NCI-H1694 (cell line): Measurements from ENCODE around the gene ERV3-1.
"Not testable (repeated sequence)": the region's sequence is repeated elsewhere in the genome, so short reads cannot be mapped to it uniquely, and the experiment has no call there.

ENCODE experiments used
- DNase-seq: peaks from one replicate; lab custom pipeline; 2025; lab: John Stamatoyannopoulos, UW

Gene ERV3-1

GRCh38 chr7:64999165-65000004 lies 7.1 kb downstream of the ERV3-1 start:
- no peak for DNase-seq

DNA sequence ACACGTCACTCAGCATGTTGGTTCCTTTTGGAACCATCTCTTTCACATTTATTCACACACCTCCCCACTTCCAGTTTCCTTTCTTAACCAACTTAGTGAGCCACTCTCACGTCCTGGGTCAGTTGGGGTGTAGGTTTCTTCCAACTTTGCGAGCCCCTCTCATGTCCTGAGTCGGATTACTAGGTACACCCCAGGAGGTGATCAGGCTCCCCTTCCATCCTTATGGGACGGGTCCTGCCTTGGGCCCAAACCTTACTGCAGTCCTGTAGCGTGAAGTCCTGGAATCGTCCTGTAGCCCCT lies 7.7 kb downstream of the ERV3-1 start:
- DNase-seq: no peak

DNA sequence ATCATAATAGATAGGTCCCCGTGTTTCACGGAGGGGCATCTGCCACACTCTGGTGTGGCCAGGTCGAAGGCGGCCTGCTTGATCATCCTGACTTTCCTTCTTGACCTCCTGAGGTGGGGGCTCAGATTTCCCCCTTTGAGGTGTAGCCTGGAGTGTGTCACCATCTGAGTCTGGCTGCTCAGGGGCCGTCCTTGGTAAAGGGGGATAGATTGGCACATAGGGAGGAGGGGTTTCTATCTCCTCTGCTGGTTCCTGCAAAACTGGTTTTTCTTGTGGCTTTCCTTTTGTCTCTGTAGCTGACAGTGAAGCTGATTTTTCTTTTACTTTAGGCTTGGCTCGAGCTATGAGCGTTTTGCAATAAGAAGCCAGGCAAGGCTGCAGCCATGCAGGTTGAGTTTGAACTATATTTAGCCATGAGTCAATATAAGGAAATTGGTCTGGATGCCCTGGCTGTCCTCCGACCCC lies 8.5 kb downstream of the ERV3-1 start:
- DNase-seq: no peak

GRCh38 chr7:64997164-64997908 lies 9.2 kb downstream of the ERV3-1 start:
- DNase-seq: no peak

- no peak for DNase-seq
Measured at GRCh38 chr7:64996305-64996704, 10.2 kb downstream of the ERV3-1 start.

- no peak for DNase-seq
Measured at GRCh38 chr7:64993901-64994300, 12.6 kb downstream of the ERV3-1 start.

GRCh38 chr7:64992971-64993370 lies 13.5 kb downstream of the ERV3-1 start:
- no peak for DNase-seq

- no peak for DNase-seq
Measured at GRCh38 chr7:64990936-64991335, 15.6 kb downstream of the ERV3-1 start, which contains the start of gene ZNF117. Gene ZNF117, minus strand, starts transcription at chr7:64991036.

DNA sequence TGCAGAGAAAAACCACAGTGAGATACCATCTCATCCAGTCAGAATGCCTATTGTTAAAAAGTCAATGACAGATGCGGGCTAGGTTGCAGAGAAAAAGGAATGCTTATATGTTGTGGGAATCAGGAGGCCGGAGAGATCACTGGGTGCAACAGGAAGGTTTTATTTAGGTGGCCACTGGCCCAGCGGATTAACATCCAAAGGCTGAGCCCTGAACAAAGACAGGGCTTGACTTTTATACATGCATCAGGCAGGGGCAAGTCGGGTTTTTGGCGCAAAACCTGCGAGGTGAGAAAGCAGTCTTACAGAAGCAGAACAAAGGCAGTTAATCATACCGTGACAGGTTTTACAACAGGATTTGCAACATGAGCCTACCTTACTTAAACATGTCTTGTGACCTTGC lies 16.3 kb downstream of the ERV3-1 start:
- DNase-seq: no peak

GRCh38 chr7:64978497-64979203 lies 27.8 kb downstream of the ERV3-1 start:
- no peak for DNase-seq

- no peak for DNase-seq
Measured at GRCh38 chr7:64965594-64965993, 40.9 kb downstream of the ERV3-1 start.

GRCh38 chr7:64959072-64959747 lies 47.3 kb downstream of the ERV3-1 start:
- DNase-seq: no peak

- DNase-seq: peak; percentile 34
Measured at GRCh38 chr7:64951250-64951848, 55.1 kb downstream of the ERV3-1 start.

DNA sequence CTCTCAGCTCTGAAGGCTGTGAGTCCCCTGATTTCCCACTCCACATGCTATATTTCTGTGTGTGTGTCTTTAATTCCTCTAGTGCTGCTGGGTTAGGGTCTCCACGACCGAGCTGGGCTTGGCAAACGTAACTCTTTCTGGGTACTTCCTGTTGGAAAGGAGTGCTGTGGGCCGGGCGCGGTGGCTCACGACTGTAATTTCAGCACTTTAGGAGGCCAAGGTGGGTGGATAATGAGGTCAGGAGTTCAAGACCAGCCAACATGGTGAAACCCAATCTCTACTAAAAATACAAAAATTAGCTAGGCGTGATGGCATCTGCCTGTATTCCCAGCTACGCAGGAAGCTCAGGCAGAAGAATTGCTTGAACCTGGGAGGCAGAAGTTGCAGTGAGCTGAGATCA lies 55.8 kb downstream of the ERV3-1 start:
- not testable (repeated sequence) for DNase-seq

- DNase-seq: not testable (repeated sequence)
Measured at GRCh38 chr7:64948774-64949173, 57.7 kb downstream of the ERV3-1 start.

DNA sequence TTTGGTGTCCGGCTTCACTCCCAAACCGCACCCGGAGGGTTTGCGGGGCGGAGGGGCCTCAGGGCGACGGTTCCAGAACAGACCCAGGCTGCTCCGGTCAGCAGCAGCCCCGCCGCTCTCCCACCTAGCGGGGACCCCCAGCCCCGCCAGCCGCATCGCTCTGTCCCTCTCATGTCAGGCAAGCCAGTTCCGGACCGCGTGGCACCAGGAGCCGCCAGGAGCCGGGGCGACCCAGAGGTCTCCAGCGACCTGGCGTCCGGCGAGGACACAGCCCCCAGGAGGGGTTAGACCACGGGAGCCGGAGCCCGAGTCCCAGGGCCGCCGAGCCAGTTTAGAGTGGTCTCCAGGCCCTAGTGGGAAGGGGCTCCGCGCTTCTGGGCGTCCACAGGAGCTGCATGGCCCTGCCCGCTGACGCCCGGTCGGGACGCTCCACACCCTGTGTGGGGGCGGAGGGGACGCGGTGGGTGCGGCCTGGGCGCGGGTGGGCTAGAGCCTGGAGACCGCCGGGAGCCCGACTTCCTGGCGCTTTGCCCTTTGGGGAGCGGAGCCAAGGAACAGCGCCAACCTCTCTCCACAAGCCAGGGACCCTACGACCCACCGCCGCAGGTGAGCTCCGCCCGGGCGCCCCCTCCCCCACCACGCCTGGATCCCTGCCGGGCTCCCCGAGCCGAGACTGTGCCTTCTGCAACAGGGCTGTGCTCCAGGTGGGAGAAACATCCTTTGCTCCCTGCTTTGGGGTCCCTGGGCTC lies 59.1 kb downstream of the ERV3-1 start:
- DNase-seq: no peak

- DNase-seq: peak; percentile 10
Measured at GRCh38 chr7:64946772-64947171, 59.7 kb downstream of the ERV3-1 start.

GRCh38 chr7:64945503-64946175 lies 60.8 kb downstream of the ERV3-1 start:
- no peak for DNase-seq

GRCh38 chr7:64944667-64945502 lies 61.6 kb downstream of the ERV3-1 start:
- DNase-seq: not testable (repeated sequence)
